Ureter (tissue), 1 donor: ENCODE results near the gene PSD. TPM values are rescaled to one million over a fixed set of nuclear protein-coding genes. Genes with fewer than 3 reads are reported as not detected.
"Not testable (repeated sequence)": the region's sequence is repeated elsewhere in the genome, so short reads cannot be mapped to it uniquely, and the experiment has no call there.

Experiments
- DNase-seq: peaks from one replicate; pipeline ENCODE4 v3.0.0-alpha.2; 2020; ENCODE audit warnings: low spot score
- total RNA-seq: library from RNA; stranded (reverse); gene quantifications from one replicate; pipeline ENCODE4 v1.2.4, GENCODE V29; 2023
- donor health status: DM: yes; HTN: yes; CAD: no.

PSD gene
- 5.1 TPM for total RNA-seq

- DNase-seq, result no peak
Observed at GRCh38 chr10:102418622-102419268, at the start of gene PSD. Gene PSD (minus strand): TSS chr10:102418785. CDS start chr10:102417038, 1,747 bp downstream.

GRCh38 chr10:102467971-102468438 lies 49.4 kb upstream of the PSD start:
- DNase-seq, result no peak

- DNase-seq, result no peak
Observed at GRCh38 chr10:102467318-102467717, 48.7 kb upstream of the PSD start.

- no peak for DNase-seq
Observed at GRCh38 chr10:102465466-102465865, 46.9 kb upstream of the PSD start.

GRCh38 chr10:102463983-102464382 lies 45.4 kb upstream of the PSD start:
- DNase-seq, result no peak

- no peak for DNase-seq
Observed at GRCh38 chr10:102462512-102463054, 44.0 kb upstream of the PSD start.

GRCh38 chr10:102461187-102462054 lies 42.8 kb upstream of the PSD start:
- peak; percentile 91 for DNase-seq

GRCh38 chr10:102460836-102461186 lies 42.2 kb upstream of the PSD start:
- no peak for DNase-seq

GRCh38 chr10:102458656-102459055 lies 40.1 kb upstream of the PSD start:
- no peak for DNase-seq

- no peak for DNase-seq
Observed at GRCh38 chr10:102457591-102458150, 39.1 kb upstream of the PSD start.

- DNase-seq, result no peak
Observed at GRCh38 chr10:102455893-102456471, 37.4 kb upstream of the PSD start.

- DNase-seq, result not testable (repeated sequence)
Observed at GRCh38 chr10:102454662-102455487, 36.3 kb upstream of the PSD start.

GRCh38 chr10:102453502-102453901 lies 34.9 kb upstream of the PSD start:
- DNase-seq, result no peak

- DNase-seq, result no peak
Observed at GRCh38 chr10:102452672-102453340, 34.2 kb upstream of the PSD start.

GRCh38 chr10:102451105-102451969 lies 32.8 kb upstream of the PSD start, which contains the start of gene C10orf95:
Gene C10orf95 (minus strand): TSS chr10:102451543. CDS start chr10:102451093, 450 bp downstream.
- no peak for DNase-seq

- DNase-seq, result peak; percentile 87
Observed at GRCh38 chr10:102450374-102451104, 32.0 kb upstream of the PSD start.

- DNase-seq, result no peak
Observed at GRCh38 chr10:102450124-102450373, 31.5 kb upstream of the PSD start.

- peak; percentile 87 for DNase-seq
Observed at GRCh38 chr10:102449321-102450123, 30.9 kb upstream of the PSD start.
